HG03457 (cell line): ENCODE measurements around the gene SP5.
"Not testable (repeated sequence)": the region's sequence is repeated elsewhere in the genome, so short reads cannot be mapped to it uniquely, and the experiment has no call there.

Experiments used
- ATAC-seq: cut with Tn5 transposase; IDR thresholded peaks from one replicate; pipeline ENCODE4 v1.9.1; 2021; ENCODE audit warnings: moderate number of reproducible peaks; ENCODE audit not compliant: unreplicated experiment

SP5 gene

DNA sequence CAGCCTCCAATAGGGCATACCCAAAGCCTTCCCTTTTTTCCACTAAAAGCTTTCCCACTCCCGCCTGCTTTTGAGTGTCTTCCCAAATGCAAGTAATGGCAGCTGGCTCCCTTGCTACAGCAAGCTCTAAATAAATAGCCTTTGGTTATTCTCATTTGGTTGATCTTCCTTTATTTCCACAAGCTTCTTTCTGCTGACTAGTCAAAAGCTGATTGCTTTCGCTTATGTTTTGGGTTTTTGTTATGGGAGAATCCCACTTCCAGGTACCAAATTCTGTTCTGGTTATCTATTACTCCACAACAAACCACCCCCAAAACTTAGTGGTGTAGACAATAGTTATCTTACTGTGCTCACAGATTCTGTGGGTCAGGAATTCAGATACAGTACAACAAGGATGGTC is 22.3 kb downstream of the SP5 start:
- ATAC-seq = no peak

DNA sequence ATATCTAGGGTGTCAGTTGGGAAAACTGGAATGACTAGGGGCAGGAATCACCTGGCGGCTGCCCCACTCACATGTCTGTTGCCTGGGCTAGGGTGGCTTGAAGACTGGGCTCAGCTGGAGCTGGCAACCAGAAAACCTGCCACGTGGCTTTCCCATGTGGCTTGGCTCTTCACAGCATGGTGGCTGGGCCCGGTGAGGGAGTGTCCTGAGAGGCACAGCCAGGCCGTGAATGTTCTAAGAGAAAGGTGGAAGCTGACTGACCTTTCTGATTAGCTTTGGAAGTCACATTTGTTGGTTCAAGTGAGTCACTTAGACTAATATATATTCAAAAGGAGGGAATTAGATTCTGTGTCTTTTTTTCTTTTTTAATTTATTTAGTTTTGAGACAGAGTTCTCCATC is 22.7 kb downstream of the SP5 start:
- ATAC-seq = no peak

DNA sequence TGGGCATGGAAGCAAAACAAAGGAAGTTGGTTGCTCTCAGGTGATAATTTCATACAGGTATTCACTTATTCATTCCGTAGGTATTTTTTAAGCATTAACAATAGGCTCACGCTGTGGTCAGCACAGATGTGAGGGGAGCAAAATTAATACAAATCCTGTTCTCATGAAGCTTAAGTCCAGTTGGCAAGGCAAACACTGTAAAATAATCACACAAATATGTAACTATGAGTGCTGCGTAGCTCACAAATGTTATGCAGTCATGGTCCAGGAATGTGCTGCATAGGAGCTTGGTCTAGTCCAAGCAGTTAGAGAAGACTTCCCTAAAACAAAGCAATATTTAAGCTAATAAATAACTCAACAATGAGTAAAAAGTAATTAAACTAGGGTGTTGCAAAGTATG is 23.9 kb downstream of the SP5 start:
- no peak for ATAC-seq

DNA sequence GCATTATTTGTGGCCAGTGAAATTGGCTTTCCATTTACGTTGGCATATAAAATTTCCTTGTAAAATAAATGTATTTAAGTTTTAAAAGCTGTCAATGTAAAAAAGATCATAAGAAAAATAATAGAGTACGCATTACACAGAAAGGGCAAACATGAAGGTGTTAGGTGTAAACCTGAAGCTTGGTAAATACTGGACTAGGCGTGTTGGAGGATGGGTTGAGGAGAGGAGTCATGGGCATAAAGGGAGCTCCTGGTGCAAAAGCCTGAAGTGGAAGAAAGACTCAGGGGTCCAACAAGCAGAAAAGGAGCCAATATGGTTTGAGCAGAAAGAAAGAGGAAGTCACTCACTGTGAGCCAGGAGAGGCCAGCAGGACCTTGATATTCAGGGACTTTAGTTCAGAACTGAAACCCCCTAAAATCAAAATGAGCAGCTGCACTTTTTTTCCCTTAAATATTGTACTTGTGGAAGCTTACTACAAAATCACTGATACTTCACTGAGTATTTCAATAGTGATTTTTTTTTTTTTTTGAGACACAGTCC is 24.4 kb downstream of the SP5 start:
- ATAC-seq = no peak

DNA sequence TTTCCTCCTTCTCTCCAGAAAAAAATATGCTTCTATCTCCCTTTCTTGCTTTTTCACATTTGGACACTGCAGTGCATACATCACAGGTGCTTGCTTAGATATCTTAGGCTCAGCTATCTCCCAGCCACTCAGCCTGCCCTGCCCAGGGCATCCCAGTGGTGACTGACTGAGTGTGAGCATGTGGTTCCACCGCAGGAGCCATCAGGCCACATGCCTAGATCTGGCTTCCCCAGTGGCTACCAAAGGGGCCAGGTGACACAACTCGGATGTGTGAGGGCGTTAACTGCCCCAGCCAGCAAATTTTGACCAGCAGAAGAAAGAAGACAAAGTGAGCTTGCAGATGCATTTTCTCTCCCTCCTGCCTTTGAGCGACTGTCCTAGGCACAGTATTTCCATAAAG is 25.5 kb downstream of the SP5 start:
- ATAC-seq = no peak

DNA sequence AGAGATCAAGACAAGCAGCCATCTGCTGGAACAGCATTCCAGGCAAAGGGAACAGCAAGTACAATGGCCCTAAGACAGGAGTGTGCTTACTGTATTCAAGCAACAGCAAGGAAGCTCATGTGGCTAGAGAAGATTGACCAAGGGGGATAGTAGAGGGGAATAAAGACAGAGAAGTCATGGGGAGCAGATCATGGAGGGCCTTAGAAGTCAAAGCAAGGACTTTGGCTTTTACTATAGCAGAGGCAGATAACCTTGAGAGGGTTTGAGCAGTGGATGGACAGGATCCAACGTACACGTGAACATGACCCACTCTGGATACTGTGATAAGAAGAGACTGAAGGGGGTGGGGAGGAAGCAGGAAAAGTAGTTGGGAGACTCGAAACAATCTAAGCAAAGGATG is 26.9 kb downstream of the SP5 start:
- ATAC-seq = no peak

DNA sequence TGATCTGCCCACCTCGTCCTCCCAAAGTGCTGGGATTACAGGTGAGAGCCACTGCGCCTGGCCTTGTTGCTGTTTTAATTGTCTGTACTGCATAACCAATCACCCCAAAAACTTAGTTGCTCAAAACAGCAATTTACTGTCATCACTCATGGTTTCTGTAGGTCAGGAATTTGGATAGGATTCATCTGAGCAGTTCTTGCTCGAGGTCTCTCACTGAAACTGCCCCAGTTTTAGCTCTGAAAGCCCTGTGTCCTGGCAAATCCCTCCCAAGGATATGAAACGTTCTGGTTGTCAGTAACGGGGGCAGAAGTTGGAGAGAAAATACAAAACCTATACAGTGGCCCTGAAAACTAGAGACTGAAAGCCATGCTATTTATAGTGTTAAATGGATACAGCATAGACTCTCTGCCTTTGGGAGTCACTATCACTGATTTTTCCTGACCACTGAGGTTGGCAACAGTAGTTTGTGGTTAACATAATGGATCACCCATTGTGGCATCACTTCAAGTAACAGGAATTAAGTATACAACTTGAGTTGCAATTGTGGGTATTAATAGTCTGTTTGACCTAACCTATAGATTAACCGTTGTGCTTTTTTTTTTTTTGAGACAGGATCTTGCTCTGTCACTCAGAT is 27.9 kb downstream of the SP5 start:
- no peak for ATAC-seq

DNA sequence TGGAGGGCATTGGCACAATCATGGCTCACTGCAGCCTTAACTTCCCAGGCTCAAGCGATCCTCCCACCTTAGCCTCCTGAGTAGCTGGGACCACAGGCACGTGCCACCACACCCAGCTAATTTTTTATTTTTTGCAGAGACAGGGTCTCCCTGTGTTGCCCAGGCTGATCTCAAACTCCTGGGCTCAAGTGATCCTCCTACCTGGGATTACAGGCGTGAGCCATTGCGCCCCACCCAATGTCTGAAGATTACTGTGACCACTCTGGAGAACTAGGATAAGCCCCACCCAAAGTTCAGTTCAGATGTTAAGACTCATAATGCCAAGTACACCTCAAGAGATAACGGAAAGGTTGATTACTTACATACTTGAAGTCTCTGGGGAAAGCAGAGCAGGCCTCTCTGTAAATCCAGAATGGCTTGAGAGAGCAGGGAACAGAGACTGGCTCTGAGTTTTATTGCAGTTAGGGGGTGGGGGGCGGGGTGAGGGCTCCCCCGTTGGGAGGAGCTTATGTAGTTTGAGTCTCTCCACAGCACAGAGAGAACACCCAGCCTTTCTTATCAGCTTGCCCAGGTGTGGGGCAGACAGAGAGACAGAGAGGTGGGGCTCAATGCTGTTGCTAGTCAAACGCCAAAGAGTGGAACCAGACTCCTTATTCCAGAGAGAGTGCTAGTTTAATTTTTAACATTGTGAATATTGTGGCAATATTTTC is 28.5 kb downstream of the SP5 start:
- no peak for ATAC-seq

DNA sequence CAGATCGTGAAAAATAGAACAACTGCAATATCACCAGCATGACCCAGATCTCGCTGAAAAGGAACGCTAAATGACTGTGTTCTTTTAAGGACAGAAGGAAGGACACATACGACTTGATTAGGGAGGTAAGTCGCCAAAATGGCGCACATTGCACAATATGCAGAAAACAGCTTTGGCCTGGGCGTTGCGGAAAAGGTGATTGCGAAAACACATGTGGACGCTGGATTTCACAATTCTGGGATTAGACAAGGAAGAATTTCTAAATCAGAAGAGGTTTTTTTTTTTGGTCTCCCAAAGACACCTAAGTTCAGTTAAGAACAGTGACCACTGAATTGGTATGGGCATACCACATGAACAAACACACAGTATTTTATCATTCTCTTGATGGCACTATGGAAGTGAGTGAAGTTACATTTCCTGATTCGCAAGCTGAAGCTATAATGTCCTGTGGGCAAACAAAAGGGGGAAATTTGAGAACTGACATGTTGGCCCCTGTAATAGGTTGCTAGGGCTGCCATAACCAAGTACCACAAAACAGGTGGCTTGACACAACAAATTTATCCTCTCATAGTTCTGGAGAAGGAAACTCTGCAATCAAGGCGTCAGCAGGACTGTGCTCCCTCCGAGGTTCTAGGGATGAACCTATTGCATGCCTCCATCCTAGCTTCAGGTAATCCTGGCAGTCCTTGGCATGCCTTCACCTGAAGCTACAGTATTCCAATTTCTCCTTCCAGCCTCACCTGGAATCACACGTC is 29.3 kb downstream of the SP5 start:
- no peak for ATAC-seq

DNA sequence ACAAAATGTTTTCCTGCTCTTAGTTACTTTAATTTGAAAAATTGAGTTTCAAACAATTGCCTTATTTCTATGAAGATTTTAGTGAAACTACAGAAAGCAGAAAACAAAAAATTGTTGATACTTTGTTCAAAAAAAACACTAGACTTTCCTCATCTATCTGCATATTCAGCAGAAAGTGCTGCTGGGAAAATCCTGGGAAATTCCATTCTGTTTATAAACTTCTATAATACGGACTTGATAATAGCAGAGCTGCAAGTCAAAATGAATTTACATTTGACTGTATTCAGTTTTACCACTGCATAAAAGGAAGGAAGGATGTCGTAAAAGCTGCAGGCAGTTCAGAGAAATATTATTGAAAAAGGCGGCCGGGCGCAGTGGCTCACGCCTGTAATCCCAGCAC is 30.2 kb downstream of the SP5 start:
- ATAC-seq = no peak

DNA sequence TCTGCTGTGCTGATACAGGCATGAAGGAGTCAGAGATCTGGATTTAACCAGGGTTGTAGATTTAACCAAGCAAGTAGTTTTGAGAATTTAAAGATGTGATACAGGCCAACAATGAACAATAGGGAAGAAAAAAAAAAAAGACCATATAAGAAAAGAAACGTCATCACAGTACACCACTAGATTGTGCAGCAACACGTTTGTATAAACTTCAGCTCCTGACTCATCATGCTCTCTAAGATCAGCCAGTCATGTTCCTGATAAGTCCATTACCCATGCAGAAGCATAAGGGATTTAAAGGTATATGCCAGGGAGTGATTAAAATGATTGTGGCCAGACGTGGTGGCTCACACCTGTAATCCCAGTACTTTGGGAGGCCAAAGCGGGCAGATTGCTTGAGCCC is 32.8 kb downstream of the SP5 start:
- no peak for ATAC-seq

DNA sequence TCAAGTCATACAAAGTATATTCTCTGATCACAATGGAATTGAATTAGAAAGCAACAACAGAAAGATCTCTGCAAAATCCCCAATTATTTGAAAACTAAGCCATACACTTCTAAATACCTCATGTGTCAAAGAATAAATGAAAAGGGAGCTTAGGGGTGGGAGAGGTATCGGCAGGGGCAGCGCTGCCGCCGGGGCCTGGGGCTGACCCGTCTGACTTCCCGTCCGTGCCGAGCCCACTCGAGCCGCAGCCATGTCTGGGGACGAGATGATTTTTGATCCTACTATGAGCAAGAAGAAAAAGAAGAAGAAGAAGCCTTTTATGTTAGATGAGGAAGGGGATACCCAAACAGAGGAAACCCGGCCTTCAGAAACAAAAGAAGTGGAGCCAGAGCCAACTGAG is 36.4 kb downstream of the SP5 start:
- not testable (repeated sequence) for ATAC-seq

DNA sequence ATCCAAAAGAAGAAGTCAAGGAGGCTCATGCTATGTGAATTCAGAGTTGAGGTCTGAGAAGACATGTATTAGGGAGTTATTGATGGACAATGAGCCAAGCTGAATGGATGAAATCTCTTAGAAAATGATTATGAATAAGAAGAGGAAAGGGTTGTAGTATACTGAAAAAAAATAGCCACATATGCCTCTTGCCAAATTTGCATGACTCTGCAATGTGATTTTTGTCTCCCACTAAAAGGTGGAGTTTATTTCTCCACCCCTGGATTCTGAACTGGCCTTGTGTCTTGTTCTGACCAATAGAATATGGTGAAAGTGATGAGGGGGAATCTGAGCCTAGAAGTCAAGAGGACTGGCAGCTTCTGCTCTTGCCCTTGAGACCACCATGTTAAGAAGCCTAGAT is 46.4 kb downstream of the SP5 start:
- no peak for ATAC-seq

DNA sequence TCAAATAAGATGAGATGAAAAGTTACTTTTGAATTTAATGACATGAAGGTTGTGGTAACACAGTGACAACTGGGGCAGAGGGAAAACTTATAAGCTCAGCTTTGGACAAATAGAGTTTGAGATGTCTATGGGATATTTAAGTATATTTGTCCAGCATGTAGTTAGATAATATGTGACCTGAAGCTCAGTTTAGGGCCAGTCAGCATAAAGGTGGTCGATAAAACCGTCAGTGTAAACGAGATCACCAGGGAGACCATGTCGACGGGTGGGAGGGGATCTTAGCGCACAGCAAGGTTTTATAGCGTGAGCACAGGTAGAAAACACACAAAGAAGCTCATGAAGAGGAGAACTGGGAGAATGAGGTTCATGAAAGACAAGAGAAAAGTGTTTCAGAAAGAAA is 47.6 kb downstream of the SP5 start:
- no peak for ATAC-seq

DNA sequence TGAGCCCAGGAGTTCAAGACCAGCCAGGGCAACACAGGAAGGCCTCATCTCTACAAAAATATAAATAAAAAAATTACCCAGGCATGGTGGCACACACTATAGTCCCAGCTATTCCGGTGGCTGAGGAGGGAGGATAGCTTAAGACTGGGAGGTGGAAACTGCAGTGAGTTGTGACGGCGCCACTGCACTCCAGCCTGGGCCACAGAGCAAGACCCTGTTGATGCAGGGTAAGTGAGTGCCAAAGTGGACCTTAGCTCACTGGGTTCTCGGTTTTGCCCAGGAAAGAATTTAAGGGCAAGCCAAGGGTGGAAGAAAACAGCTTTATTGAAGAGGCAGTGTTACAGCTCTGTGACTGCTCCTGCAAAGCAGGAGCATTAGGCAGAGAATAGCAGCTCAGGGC is 48.1 kb downstream of the SP5 start:
- ATAC-seq = no peak

DNA sequence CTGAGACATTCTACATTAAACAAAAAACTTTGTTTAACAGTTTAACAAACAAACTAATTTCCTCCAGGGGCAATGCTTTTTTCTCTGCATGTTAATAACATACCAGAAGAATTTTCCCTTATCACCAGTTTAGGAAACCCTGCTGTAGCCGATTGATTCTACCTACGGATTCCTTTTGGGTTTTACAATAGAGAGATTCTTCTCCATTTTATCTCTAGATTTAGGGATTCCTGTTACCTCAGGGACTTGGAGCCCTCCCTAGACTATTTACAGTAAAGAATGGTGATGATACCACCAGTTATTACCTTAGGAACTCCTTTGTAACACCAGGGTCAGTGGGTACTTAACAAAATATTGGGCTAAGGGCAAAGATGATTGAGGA is 49.7 kb downstream of the SP5 start:
- ATAC-seq = no peak

DNA sequence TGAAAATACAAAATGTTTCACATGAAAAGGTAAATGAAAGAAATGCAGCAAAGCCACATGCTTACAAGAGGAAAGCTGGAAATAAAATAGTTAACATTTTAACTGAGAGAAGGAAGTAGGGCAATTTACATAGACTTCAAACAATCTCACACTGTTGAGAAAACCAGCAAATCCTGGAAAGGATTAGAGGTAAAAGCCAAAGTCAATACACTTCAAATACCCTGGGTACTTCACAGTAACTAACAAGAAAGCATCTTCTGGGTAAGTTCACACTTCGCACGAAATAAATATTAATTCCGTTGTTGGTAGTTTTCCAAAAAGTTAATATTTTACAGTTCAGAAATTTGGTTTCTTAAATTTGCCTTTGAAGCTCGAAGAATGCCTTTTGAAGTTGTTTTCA is 51.6 kb downstream of the SP5 start:
- no peak for ATAC-seq
